HCT116 (cell line): ENCODE results near the gene CCDC91. TPM values are rescaled to one million over a fixed set of nuclear protein-coding genes. Genes with fewer than 3 reads are reported as not detected.
A peak's percentile ranks its signal among the peaks of the same experiment; 100 is the strongest.

Experiments used
- ATAC-seq: fragments of 200-7000 bp; cut with Tn5 transposase; 2 replicates; pipeline ENCODE4 v1.9.1; 2020; ENCODE audit warnings: mild to moderate bottlenecking, moderate library complexity
- BruUV-seq: library from RNA; stranded (reverse); fragments of 400-500 nt; replicated peaks from 2 replicates; lab custom pipeline; 2021; lab: Mats Ljungman, UMichigan
- CTCF ChIA-PET: fragments of 300-600 bp; sonication (Branson Sonifier 250); formaldehyde crosslinking; loops from one replicate; lab custom pipeline; 2021; ENCODE audit warnings: antibody characterized with exemption; lab: Charles Lee
- POLR2A ChIA-PET: fragments of 300-600, 350-600 bp; sonication (Branson Sonifier 250); formaldehyde crosslinking; loops from one replicate; lab custom pipeline; 2021; ENCODE audit warnings: antibody characterized with exemption; lab: Charles Lee
- RAD21 ChIA-PET, 2 experiments: fragments of 300-600 bp; sonication (Branson Sonifier 250); formaldehyde crosslinking; loops; one replicate each; lab custom pipeline; 2023; ENCODE audit warnings: low total read pairs in 2 of 2; ENCODE audit not compliant: uncharacterized antibody in 2 of 2, unreplicated experiment in 2 of 2, low non-redundant PET in 1 of 2; lab: Charles Lee
- DNase-seq: peaks from one replicate; pipeline ENCODE4 v3.0.0-alpha.2; 2010; ENCODE audit warnings: low read depth, low spot score
- H2AFZ ChIP-seq: fragments of 200-600 bp; shearing (Covaris generic), sonication (generic); 2 replicates; pipeline ENCODE4 v1.6.1; 2017; ENCODE audit warnings: low read depth, mixed run types, mixed read lengths, antibody characterized with exemption, low read length; ENCODE audit not compliant: poor library complexity, severe bottlenecking
- H3K27ac ChIP-seq: 2 replicates; pipeline ENCODE4 v1.5.1; 2012; ENCODE audit warnings: low read depth, low read length
- H3K27me3 ChIP-seq: fragments of 200-600 bp; sonication (generic); 2 replicates; pipeline ENCODE4 v1.6.1; 2016; ENCODE audit warnings: mixed run types, low read length, mixed read lengths; ENCODE audit not compliant: insufficient read depth
- H3K36me3 ChIP-seq, 2 experiments: fragments of 200-500 bp in 1 of 2; fragments of 200-600 bp in 1 of 2; sonication (Bioruptor generic) in 1 of 2; sonication (generic) in 1 of 2; 2 replicates each; pipeline versions ENCODE4 v1.5.1 to v1.6.1; 2014 to 2016; ENCODE audit warnings: low read length in 2 of 2, inconsistent platforms in 1 of 2, mixed read lengths in 1 of 2, mixed run types in 1 of 2; ENCODE audit not compliant: insufficient read depth in 2 of 2, control insufficient read depth in 1 of 2
- H3K4me1 ChIP-seq, 2 experiments: fragments of 200-600 bp in 1 of 2; sonication (generic) in 1 of 2; 2 replicates each; pipeline versions ENCODE4 v1.5.1 to v1.6.1; 2012 to 2017; ENCODE audit warnings: low read length in 2 of 2, inconsistent platforms in 1 of 2, mild to moderate bottlenecking in 1 of 2, mixed read lengths in 1 of 2, mixed run types in 1 of 2, moderate library complexity in 1 of 2; ENCODE audit not compliant: insufficient read depth in 2 of 2, control insufficient read depth in 1 of 2
- H3K4me2 ChIP-seq: fragments of 200-600 bp; sonication (generic); 2 replicates; pipeline ENCODE4 v1.6.1; 2017; ENCODE audit warnings: mixed run types, low read length, mixed read lengths
- H3K4me3 ChIP-seq, 2 experiments: fragments of 200-600 bp in 1 of 2; sonication (generic) in 1 of 2; replicated peaks in 1 of 2; 2 replicates each; pipeline ENCODE4 v1.5.1; 2011 to 2016; ENCODE audit warnings: low read length in 2 of 2, control low read depth in 1 of 2, low read depth in 1 of 2, mild to moderate bottlenecking in 1 of 2, mixed read lengths in 1 of 2, mixed run types in 1 of 2
- H3K79me2 ChIP-seq: fragments of 200-600 bp; sonication (generic); 2 replicates; pipeline ENCODE4 v1.6.1; 2017; ENCODE audit warnings: mild to moderate bottlenecking, mixed run types, low read length, moderate library complexity, mixed read lengths; ENCODE audit not compliant: insufficient read depth
- H3K9ac ChIP-seq: fragments of 200-600 bp; sonication (generic); 2 replicates; pipeline ENCODE4 v1.6.1; 2016; ENCODE audit warnings: low read length, mixed read lengths
- H3K9me2 ChIP-seq: fragments of 200-600 bp; sonication (generic), shearing (Covaris generic); 2 replicates; pipeline ENCODE4 v1.6.1; 2017; ENCODE audit warnings: mixed run types, mild to moderate bottlenecking, moderate library complexity; ENCODE audit not compliant: insufficient read depth
- H3K9me3 ChIP-seq, 2 experiments: fragments of 200-500 bp in 1 of 2; fragments of 200-600 bp in 1 of 2; sonication (Bioruptor generic) in 1 of 2; sonication (generic) in 1 of 2; 2 replicates each; pipeline ENCODE4 v1.6.1; 2014 to 2017; ENCODE audit warnings: low read length in 2 of 2, mixed read lengths in 2 of 2, inconsistent platforms in 1 of 2, low read depth in 1 of 2, mild to moderate bottlenecking in 1 of 2, mixed run types in 1 of 2, moderate library complexity in 1 of 2; ENCODE audit not compliant: control insufficient read depth in 1 of 2, insufficient read depth in 1 of 2
- H4K20me1 ChIP-seq: fragments of 200-600 bp; sonication (generic), shearing (Covaris generic); 2 replicates; pipeline ENCODE4 v1.6.1; 2017; ENCODE audit warnings: mixed run types, mild to moderate bottlenecking, moderate library complexity; ENCODE audit not compliant: insufficient read depth
- CEBPB ChIP-seq: IDR thresholded peaks from 2 replicates; pipeline ENCODE4 v1.6.1; 2012; ENCODE audit warnings: low read depth
- EGR1 ChIP-seq: IDR thresholded peaks from 2 replicates; pipeline ENCODE4 v1.6.1; 2012; ENCODE audit warnings: low read depth
- ELF1 ChIP-seq: IDR thresholded peaks from 2 replicates; pipeline ENCODE4 v1.6.1; 2012; ENCODE audit warnings: low read depth, borderline replicate concordance
- EZH2 ChIP-seq: fragments of 200-600 bp; sonication (generic); IDR thresholded peaks from 2 replicates; pipeline ENCODE4 v1.6.1; 2017; ENCODE audit warnings: antibody characterized with exemption, mixed run types
- EZH2phosphoT487 ChIP-seq: fragments of 200-600 bp; IDR thresholded peaks from 2 replicates; pipeline ENCODE4 v1.6.1; 2018; ENCODE audit warnings: antibody characterized with exemption, borderline replicate concordance
- JUND ChIP-seq: IDR thresholded peaks from 2 replicates; pipeline ENCODE4 v1.6.1; 2012
- POLR2A ChIP-seq: IDR thresholded peaks from 2 replicates; pipeline ENCODE4 v1.7.0; 2011; ENCODE audit warnings: borderline replicate concordance; ENCODE audit not compliant: insufficient read depth, insufficient read length; ENCODE audit errors: extremely low read depth
- POLR2AphosphoS5 ChIP-seq: IDR thresholded peaks from 2 replicates; pipeline ENCODE4 v1.6.1; 2011; ENCODE audit warnings: mild to moderate bottlenecking, low read depth, low read length, moderate library complexity
- RAD21 ChIP-seq: IDR thresholded peaks from 2 replicates; pipeline ENCODE4 v1.6.1; 2012; ENCODE audit warnings: low read depth, mild to moderate bottlenecking
- SIN3A ChIP-seq: IDR thresholded peaks from 2 replicates; pipeline ENCODE4 v1.6.1; 2012; ENCODE audit warnings: low read depth
- SRF ChIP-seq: IDR thresholded peaks from 2 replicates; pipeline ENCODE4 v1.6.1; 2012; ENCODE audit warnings: low read depth
- TCF7L2 ChIP-seq: IDR thresholded peaks from 2 replicates; pipeline ENCODE4 v1.7.0; 2011; ENCODE audit warnings: borderline replicate concordance, inconsistent platforms; ENCODE audit not compliant: insufficient read depth, insufficient read length; ENCODE audit errors: extremely low read depth
- ZBTB33 ChIP-seq: IDR thresholded peaks from 2 replicates; pipeline ENCODE4 v1.6.1; 2011; ENCODE audit warnings: mild to moderate bottlenecking, low read length, moderate library complexity; ENCODE audit not compliant: insufficient replicate concordance; ENCODE audit errors: extremely low read depth
- ZNF274 ChIP-seq: fragments of 200-500 bp; sonication (Bioruptor generic); IDR thresholded peaks from 2 replicates; pipeline ENCODE4 v1.6.1; 2014; ENCODE audit warnings: mild to moderate bottlenecking, low read depth, low read length, inconsistent platforms
- intact Hi-C: fragments of 100-400 bp; cut with micrococcal nuclease; formaldehyde crosslinking; loops from 2 replicates; pipeline ENCODE4 v1.10.0; 2022
- total RNA-seq: library from RNA; stranded (reverse); gene quantifications from one replicate; pipeline ENCODE4 v1.2.1, GENCODE V29; 2021; ENCODE audit not compliant: unreplicated experiment
- TF ChIP-seq, protein P1 (sequence below): IDR thresholded peaks from 2 replicates; pipeline ENCODE4 v1.6.1; 2012; ENCODE audit warnings: low read depth
- TF ChIP-seq, protein P2 (sequence below): IDR thresholded peaks from 2 replicates; pipeline ENCODE4 v1.6.1; 2012

CCDC91 gene
- total RNA-seq, 1 experiment from 2014 or later: 18.1 TPM

GRCh38 chr12:28164644-28165275 lies 25.5 kb upstream of the CCDC91 start:
- Histone ChIP-seq H3K27ac (no peak overlapping the region), H3K4me3 (no peak overlapping the region), H3K4me2 (peak overlapping the region; percentile 30; the same call in 1 of the 2 replicates), H3K9ac (no peak overlapping the region), H3K27me3 (no peaks in the 10 kb centered on the region), H2AFZ (no peak overlapping the region), H3K9me3 (no peaks in the 10 kb centered on the region), H4K20me1 (no peaks in the 10 kb centered on the region), H3K4me1 (peaks cover 2 to 4% of the 10 kb centered on the region in 2 experiments; a peak in 3 of 4 replicates), H3K79me2 (no peaks in the 10 kb centered on the region), H3K36me3 (no peaks in the 10 kb centered on the region), H3K9me2 (no peaks in the 10 kb centered on the region)
- RAD21 ChIA-PET: no interaction called here
- no TSS peak for BruUV-seq
- ATAC-seq (no peak), DNase-seq (no peak)
- no peak for TF ChIP-seq EGR1
- no peak for TF ChIP-seq SIN3A
- no peak for TF ChIP-seq RAD21
- TF ChIP-seq TCF7L2: no peak
- TF ChIP-seq ELF1: no peak
- no peak for TF ChIP-seq EZH2
- TF ChIP-seq POLR2A: no peak
- TF ChIP-seq, protein P1, sequence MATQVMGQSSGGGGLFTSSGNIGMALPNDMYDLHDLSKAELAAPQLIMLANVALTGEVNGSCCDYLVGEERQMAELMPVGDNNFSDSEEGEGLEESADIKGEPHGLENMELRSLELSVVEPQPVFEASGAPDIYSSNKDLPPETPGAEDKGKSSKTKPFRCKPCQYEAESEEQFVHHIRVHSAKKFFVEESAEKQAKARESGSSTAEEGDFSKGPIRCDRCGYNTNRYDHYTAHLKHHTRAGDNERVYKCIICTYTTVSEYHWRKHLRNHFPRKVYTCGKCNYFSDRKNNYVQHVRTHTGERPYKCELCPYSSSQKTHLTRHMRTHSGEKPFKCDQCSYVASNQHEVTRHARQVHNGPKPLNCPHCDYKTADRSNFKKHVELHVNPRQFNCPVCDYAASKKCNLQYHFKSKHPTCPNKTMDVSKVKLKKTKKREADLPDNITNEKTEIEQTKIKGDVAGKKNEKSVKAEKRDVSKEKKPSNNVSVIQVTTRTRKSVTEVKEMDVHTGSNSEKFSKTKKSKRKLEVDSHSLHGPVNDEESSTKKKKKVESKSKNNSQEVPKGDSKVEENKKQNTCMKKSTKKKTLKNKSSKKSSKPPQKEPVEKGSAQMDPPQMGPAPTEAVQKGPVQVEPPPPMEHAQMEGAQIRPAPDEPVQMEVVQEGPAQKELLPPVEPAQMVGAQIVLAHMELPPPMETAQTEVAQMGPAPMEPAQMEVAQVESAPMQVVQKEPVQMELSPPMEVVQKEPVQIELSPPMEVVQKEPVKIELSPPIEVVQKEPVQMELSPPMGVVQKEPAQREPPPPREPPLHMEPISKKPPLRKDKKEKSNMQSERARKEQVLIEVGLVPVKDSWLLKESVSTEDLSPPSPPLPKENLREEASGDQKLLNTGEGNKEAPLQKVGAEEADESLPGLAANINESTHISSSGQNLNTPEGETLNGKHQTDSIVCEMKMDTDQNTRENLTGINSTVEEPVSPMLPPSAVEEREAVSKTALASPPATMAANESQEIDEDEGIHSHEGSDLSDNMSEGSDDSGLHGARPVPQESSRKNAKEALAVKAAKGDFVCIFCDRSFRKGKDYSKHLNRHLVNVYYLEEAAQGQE: no peak
- TF ChIP-seq EZH2phosphoT487: no peak
- no peak for TF ChIP-seq JUND
- TF ChIP-seq, protein P2, sequence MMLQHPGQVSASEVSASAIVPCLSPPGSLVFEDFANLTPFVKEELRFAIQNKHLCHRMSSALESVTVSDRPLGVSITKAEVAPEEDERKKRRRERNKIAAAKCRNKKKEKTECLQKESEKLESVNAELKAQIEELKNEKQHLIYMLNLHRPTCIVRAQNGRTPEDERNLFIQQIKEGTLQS: no peak
- no peak for TF ChIP-seq ZBTB33
- no peak for TF ChIP-seq POLR2AphosphoS5
- TF ChIP-seq CEBPB: no peak
- no peak for TF ChIP-seq ZNF274
- TF ChIP-seq SRF: no peak
- POLR2A ChIA-PET: no interaction called here
- intact Hi-C loops: no loop called here
- CTCF ChIA-PET: no interaction called here
